Amygdala (tissue), 56 donors: ENCODE data around the gene FERMT2.
A peak's percentile ranks its signal among the peaks of the same experiment; 100 is the strongest.

ENCODE experiments used
- DNase-seq, 56 donors: peaks; one replicate each; lab custom pipeline; 2025; lab: John Stamatoyannopoulos, UW

FERMT2 gene

GRCh38 chr14:52835122-52835903, 115.5 kb downstream of the FERMT2 start:
- DNase-seq = peak in 2 of 56 donors; percentile 5 to 13

DNA sequence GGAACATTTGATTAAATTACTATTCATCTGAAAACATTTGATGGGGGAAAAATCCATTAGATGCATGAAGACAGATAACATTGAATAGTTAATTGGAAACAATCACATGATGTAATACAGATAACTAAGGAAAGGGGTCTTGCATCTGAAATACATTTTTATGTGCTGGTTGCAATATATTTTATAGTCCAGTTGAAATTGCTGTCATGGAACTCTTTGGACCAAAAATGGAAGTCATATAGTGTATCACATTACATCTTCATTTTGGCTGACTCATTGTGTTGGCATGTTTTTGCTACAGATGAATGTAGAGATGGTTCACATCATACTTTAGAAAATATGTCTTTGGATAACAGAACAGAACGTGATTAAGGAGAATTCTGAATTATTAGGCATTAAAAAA, 116.4 kb downstream of the FERMT2 start:
- no peak for DNase-seq

GRCh38 chr14:52833891-52834290, 117.0 kb downstream of the FERMT2 start:
- no peak for DNase-seq

GRCh38 chr14:52829527-52830185, 121.2 kb downstream of the FERMT2 start:
- no peak for DNase-seq

DNA sequence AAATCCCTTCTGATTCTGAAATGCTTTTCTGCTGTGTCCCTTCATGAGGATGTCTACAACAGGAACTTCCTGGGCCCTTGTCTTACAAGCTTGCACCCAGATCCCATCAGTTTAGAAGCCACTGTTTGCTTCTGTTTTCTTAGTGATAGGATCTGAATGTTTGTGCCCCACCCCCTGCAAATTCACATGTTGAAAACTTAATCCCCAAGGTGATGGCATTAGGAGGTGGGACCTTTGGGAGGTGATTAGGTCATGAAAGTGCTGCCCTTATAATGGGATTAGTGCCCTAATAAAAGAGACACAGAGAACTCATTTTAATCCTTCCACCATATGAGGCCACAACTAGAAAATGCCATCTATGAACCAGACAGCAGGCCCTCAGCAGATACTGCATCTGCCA, 123.4 kb downstream of the FERMT2 start:
- no peak for DNase-seq

DNA sequence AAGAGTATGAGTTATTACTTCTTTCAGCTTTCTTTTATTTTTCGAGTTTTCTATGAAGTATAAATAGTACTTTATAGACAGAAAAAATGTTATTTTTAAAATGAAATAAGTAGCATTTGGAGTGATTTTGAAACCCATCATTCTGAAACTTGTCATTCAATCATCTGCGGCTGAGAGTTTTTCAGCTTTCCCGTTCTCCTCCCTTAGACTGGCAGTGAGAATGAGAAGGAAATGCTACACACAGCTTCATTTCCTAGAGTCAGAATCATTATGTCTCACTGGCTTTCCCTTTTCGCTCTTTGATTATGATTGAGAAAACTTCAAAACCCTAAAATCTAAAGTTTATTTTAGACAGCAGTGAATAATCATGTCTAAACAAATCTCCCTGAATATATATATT, 125.8 kb downstream of the FERMT2 start:
- no peak for DNase-seq

DNA sequence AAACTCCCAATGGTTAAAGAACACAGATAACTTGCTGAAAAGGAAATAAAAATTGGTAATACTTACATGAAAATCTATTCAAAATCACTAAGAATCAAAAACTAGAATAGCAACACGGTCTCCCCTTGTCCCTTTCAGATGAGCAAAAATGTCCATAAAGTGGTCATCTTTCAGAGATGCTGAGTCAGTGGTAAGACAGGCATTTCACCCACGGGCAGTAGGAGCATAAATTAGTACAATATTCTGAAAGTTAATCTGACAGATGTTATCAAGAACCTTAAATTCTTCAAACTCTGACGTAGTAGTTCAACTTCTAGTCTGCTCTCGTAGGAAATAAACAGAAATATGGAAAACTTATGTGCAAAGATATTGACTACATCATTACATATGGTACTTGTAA, 126.4 kb downstream of the FERMT2 start:
- DNase-seq = no peak

DNA sequence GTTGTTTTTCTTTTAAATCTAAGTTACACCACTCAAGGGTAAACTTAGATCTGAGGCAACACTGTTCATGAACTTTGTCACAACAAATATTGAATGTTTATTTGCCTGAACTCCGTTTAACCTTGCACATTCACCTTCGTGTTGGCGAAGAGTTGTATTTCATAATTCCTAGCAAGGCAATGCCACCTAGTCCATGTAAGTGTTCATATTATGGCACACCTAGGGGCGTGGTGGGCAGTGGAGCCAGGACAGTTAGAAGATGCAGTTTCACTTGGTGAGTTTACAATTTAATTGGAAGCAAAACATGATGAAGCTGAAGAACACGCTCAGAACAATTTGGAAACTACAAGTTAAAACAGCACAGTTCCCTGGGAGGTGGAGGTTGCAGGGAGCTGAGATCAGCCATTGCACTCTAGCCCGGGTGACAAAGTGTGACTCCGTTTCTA, 129.0 kb downstream of the FERMT2 start:
- no peak for DNase-seq

DNA sequence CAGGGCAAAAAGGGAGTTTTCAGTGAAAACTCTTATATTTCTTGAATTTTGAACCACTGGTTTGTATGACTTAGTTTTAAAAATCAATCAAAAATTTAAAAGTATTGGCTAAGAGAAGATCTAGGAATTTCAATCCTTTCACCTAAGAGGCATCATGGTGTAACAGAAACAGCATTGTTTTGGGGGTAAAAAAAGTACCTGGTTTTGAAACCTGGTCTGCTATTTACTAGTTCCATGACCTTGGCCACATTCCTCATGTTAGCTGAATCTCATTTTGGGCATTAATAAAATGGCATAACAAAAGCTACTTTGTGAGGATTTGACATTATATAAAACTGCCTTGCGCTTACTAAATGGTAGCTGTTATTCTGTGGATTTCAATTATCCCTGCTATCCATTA, 142.7 kb downstream of the FERMT2 start:
- DNase-seq = no peak
